GM18909 (cell line): ENCODE data around the gene MAGED1.

Experiments used
- ATAC-seq: cut with Tn5 transposase; IDR thresholded peaks from one replicate; pipeline ENCODE4 v1.9.1; 2021; ENCODE audit warnings: mild to moderate bottlenecking; ENCODE audit not compliant: unreplicated experiment, poor library complexity

MAGED1 gene

GRCh38 chrX:51892921-51893745, at the start of gene MAGED1:
MAGED1 (plus strand) TSS chrX:51893623; CDS start chrX:51894305, 682 bp downstream.
- ATAC-seq, result peak; percentile 73

DNA sequence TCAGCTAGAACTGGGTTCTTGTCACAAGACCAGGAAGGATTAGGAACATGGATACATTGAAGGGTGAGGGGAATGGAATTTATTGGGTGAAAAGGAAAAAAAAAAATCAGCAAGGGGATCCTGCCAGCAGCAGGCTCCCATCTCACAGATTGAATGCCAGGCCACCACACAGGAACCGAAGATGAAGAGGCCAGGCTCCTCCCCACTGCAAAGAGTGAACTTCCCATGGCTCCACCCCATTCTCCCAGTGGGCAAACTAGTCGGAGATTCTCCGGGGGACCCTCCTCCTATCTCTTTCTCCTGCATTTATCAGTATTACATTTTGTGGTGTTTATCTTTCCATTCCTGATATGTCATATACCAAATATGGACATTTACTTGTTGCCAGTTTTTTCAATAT, 46.0 kb upstream of the MAGED1 start:
- no peak for ATAC-seq

DNA sequence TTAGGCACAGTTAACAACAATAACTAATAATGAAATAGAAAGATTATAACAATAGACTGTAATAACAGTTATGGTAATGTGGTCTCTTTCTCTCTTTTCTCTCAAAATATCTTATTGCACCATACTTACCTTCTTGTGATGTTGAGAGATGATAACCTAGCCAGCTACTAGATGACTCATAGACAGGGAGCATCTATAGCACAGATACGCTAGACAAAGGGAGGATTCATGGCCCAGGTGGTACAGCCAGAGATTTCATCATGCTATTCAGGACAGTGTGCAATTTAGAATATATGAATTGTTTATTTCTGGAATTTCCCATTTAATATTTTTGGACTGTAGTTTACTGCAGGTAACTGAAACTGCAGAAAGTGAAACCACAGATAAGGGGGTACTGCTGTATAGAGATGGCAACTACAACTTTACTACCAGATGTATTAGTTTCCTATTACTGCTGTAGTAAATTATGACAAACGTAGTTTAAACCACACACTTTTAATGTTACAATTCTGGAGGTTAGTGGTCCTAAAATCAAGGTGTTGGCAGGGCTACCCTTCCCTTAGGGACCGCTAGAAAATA, 41.8 kb upstream of the MAGED1 start:
- peak; percentile 68 for ATAC-seq

GRCh38 chrX:51852096-51852495, 41.3 kb upstream of the MAGED1 start:
- ATAC-seq, result peak; percentile 12

- no peak for ATAC-seq
Observed at GRCh38 chrX:51852621-51853020, 40.8 kb upstream of the MAGED1 start.

DNA sequence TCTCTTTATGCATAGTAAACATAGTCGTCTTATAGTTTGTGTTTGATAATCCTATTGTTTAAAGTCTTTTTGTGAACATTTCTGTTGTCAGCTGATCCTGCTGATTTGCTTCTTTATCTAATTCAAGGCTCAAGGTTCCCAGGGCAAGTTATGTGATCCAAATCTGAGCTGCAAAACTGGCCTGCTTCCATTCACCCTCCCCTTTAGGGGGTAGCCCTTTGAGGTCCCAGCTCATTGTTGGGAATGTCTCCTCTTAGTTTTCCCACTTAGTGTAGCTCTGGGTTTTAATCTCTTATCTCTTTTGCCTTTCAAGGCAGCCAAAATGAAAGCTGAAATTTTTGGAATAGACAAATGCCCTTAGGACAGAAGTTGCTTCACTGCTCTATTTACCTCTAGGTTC, 40.2 kb upstream of the MAGED1 start:
- ATAC-seq, result no peak

DNA sequence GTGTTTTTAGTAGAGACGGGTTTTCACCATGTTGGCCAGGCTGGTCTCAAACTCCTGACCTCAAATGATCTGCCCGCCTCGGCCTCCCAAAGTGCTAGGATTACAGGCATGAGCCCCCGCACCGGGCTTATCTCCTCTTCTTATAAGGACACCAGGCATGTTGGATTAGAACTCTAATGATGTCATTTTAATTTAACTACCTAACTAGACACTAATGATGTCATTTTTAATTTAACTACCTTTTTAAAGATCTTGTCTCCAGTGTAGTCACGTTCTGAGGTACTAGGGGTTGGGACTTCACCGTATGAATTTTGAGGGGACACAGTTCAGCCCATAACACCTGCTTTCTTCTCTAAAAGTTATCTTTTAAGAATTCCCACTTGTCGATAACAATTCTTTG, 37.7 kb upstream of the MAGED1 start:
- no peak for ATAC-seq

DNA sequence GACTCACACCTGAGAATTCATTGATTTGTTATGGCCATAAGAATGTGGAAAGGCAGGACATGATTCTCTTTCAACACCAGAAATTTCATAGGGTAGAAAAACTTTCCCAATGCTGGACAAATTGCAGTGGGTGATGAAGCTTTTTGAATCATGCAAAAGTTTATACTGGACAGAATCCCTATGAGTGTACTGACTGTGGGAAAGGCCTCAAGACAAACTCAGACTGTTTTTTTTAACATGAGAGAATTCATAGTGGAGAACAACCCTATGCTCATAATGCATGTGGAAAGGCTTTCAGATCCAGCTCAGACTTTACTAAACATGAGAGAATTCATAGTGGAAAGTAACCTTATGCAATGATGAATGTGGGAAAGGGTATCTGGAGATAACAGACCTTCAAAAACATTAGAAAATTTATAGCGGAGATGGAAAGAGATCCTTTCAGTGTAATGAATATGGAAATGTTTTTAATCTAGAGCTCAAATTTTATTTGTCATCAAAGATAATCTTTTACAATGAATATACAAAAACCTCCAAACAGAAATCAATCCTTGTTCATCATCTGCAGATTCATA, 36.2 kb upstream of the MAGED1 start:
- ATAC-seq, result no peak

- ATAC-seq, result no peak
Observed at GRCh38 chrX:51860679-51861078, 32.7 kb upstream of the MAGED1 start.

DNA sequence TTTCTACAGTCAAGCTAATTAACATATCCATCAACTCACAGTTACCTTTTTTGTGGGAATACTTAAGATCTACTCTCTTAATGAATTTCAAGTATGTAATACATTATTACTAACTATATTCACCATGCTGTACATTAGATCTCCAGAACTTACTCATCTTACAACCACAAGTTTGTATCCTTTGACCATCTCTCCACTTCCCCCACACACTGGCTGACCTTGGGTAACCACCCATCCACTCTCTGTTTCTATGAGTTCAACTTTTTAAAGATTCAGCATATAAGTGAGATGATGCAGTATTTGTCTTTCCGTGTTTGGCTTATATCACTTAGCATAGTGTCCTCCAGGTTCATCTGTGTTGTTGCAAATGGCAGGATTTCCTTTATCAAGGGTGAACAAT, 30.5 kb upstream of the MAGED1 start:
- ATAC-seq, result peak; percentile 72

DNA sequence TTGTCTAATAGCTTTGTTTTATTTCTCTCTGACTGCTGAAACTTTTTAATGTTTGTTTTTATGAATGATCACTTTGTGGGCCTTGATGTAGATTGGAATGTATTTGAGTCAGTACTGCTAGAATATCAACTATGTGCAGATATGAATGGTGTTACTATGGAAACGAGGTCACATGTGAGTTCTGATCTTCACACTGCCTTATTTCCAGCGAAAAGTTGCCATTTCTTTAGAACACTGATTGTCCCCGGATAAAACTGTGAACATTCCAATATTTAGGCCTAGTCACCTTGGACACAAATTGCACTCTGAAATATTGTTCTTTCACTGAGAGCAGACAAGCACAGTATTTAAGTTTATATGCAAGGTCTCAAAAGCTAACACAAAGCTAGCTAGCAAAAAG, 27.2 kb upstream of the MAGED1 start:
- ATAC-seq, result no peak

DNA sequence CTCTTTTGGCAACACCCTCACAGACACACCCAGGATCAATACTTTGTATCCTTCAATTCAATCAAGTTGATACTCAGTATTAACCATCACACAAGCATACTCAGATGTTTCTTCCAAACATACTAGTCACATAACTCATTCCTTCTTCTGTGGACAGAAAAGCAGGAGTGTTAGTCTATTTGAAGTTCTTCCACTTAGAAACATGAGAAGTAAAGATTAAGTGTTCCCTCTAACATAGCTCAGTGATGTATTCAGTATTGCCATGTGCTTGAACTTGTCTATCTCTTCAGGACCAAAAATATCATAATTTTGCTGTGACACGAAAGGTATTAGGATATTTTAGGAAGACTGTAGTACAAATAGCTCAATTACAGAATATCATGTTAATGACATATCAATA, 25.8 kb upstream of the MAGED1 start:
- ATAC-seq, result no peak

GRCh38 chrX:51870354-51870753, 23.1 kb upstream of the MAGED1 start:
- ATAC-seq, result no peak

DNA sequence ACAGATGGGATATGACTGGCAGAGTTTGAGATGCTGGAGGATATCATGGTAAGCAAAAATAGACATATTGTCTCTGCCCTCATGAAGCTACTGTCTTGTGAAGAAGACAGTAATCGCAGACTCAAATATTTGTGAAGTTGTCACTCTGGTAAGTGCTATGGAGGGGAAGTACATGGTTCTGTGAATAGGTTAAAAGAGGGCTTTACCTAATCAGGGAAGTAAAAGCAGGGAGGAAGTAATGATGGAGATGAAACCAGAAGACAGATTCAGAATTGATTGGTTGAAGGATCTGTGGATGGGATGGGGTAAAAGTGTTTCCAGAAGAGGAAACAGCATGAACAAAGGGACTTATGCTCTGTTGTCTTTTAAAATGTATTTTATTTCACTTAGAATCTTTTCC, 19.3 kb upstream of the MAGED1 start:
- no peak for ATAC-seq

- ATAC-seq, result no peak
Observed at GRCh38 chrX:51876441-51876840, 17.0 kb upstream of the MAGED1 start.

GRCh38 chrX:51878056-51878455, 15.4 kb upstream of the MAGED1 start:
- ATAC-seq, result no peak

DNA sequence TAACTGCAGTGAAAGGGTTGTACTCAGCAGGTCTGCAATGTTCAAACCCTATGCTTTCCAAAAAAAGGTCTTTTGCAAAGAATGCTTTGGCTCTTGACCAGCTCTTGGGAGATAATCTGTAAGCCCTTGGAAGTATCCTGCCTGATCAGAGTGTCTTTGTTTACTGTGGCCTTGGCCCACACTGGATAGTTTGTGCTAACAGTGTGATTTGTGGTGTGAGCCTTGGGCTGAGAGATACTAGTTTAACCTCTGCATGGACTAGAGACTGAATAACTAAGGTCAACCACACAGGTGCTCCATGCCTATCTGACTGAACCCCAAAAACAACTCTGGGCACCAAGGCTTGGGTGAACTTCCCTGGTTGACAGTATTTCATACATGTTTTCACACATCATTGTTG, 3.6 kb upstream of the MAGED1 start:
- no peak for ATAC-seq

GRCh38 chrX:51891245-51891644, 2.2 kb upstream of the MAGED1 start:
- ATAC-seq, result no peak

- ATAC-seq, result no peak
Observed at GRCh38 chrX:51891821-51892551, 1.4 kb upstream of the MAGED1 start.

- no peak for ATAC-seq
Observed at GRCh38 chrX:51893931-51894696, 691 bp downstream of the MAGED1 start.
